IMR-90 (cell line): Measurements from ENCODE around the gene ZCWPW1. TPM values are rescaled to one million over a fixed set of nuclear protein-coding genes. Genes with fewer than 3 reads are reported as not detected.

Experiments used
- ATAC-seq: fragments of 200-7000 bp; cut with Tn5 transposase; 2 replicates; pipeline ENCODE4 v1.9.1; 2020; ENCODE audit warnings: low read depth, mild to moderate bottlenecking, moderate library complexity
- BruUV-seq: library from RNA; stranded (reverse); fragments of 400-500 nt; replicated peaks from 2 replicates; lab custom pipeline; 2021; lab: Mats Ljungman, UMichigan
- CTCF ChIA-PET: fragments of 300-600 bp; formaldehyde crosslinking; extraction: SDS; loops from one replicate; lab custom pipeline; 2021; ENCODE audit warnings: antibody characterized with exemption; lab: Yijun Ruan, JAX
- POLR2A ChIA-PET: fragments of 300-600 bp; sonication (Branson Sonifier 250); formaldehyde crosslinking; loops from one replicate; lab custom pipeline; 2022; ENCODE audit warnings: antibody characterized with exemption; ENCODE audit not compliant: unreplicated experiment; lab: Charles Lee
- DNase-seq: peaks from one replicate; pipeline ENCODE4 v3.0.0; 2013
- H2AFZ ChIP-seq: replicated peaks from 2 replicates; pipeline ENCODE3; 2013; ENCODE audit warnings: low read length, mild to moderate bottlenecking; ENCODE audit not compliant: poor library complexity
- H2AK5ac ChIP-seq: 2 replicates; pipeline ENCODE4 v1.6.1; 2013; ENCODE audit warnings: low read depth, low read length, inconsistent platforms
- H2AK9ac ChIP-seq: replicated peaks from 2 replicates; pipeline ENCODE3; 2013; ENCODE audit warnings: mild to moderate bottlenecking, low read depth, low read length, moderate library complexity; ENCODE audit not compliant: poor library complexity
- H2BK120ac ChIP-seq: 2 replicates; pipeline ENCODE4 v1.6.1; 2013; ENCODE audit warnings: low read depth, low read length, inconsistent platforms
- H2BK15ac ChIP-seq: 3 replicates; pipeline ENCODE4 v1.6.1; 2013; ENCODE audit warnings: low read depth, low read length, inconsistent platforms
- H2BK20ac ChIP-seq: 2 replicates; pipeline ENCODE4 v1.6.1; 2013; ENCODE audit warnings: low read depth, mild to moderate bottlenecking, inconsistent platforms, low read length, moderate library complexity
- H2BK5ac ChIP-seq: 2 replicates; pipeline ENCODE4 v1.6.1; 2013; ENCODE audit warnings: mild to moderate bottlenecking, low read depth, low read length, inconsistent platforms; ENCODE audit not compliant: poor library complexity, severe bottlenecking
- H3K14ac ChIP-seq: replicated peaks from 2 replicates; pipeline ENCODE4 v1.6.1; 2013; ENCODE audit warnings: low read depth, low read length, inconsistent platforms
- H3K18ac ChIP-seq: 2 replicates; pipeline ENCODE4 v1.6.1; 2013; ENCODE audit warnings: low read depth, low read length, control low read depth
- H3K23ac ChIP-seq: 2 replicates; pipeline ENCODE4 v1.6.1; 2013; ENCODE audit warnings: low read depth, low read length, inconsistent platforms
- H3K27ac ChIP-seq: 2 replicates; pipeline ENCODE4 v1.5.1; 2013; ENCODE audit warnings: mild to moderate bottlenecking, control low read depth, low read length; ENCODE audit not compliant: insufficient read depth
- H3K27me3 ChIP-seq: 2 replicates; pipeline ENCODE4 v1.6.1; 2013; ENCODE audit warnings: low read length; ENCODE audit not compliant: control insufficient read depth, insufficient read depth
- H3K36me3 ChIP-seq: 2 replicates; pipeline ENCODE4 v1.6.1; 2013; ENCODE audit warnings: low read length, mixed read lengths; ENCODE audit not compliant: control insufficient read depth, insufficient read depth
- H3K4ac ChIP-seq: 2 replicates; pipeline ENCODE4 v1.6.1; 2013; ENCODE audit warnings: low read depth, low read length, inconsistent platforms
- H3K4me1 ChIP-seq: 2 replicates; pipeline ENCODE4 v1.6.1; 2013; ENCODE audit warnings: low read length, mixed read lengths; ENCODE audit not compliant: control insufficient read depth, insufficient read depth
- H3K4me2 ChIP-seq: 2 replicates; pipeline ENCODE4 v1.6.1; 2013; ENCODE audit warnings: low read depth, mild to moderate bottlenecking, control low read depth, low read length, moderate library complexity
- H3K4me3 ChIP-seq: 2 replicates; pipeline ENCODE4 v1.5.1; 2013; ENCODE audit warnings: low read depth, mild to moderate bottlenecking, control low read depth, low read length, moderate library complexity; ENCODE audit not compliant: insufficient read depth
- H3K56ac ChIP-seq: 2 replicates; pipeline ENCODE4 v1.6.1; 2013; ENCODE audit warnings: low read length, inconsistent platforms; ENCODE audit not compliant: insufficient read depth; ENCODE audit errors: extremely low read depth
- H3K79me1 ChIP-seq, 2 experiments: 2 replicates each; pipeline ENCODE4 v1.6.1; 2013; ENCODE audit warnings: low read length in 2 of 2, inconsistent platforms in 1 of 2, low read depth in 1 of 2
- H3K9ac ChIP-seq: 2 replicates; pipeline ENCODE4 v1.6.1; 2013; ENCODE audit warnings: low read depth, low read length, control low read depth
- H3K9me1 ChIP-seq: 2 replicates; pipeline ENCODE4 v1.6.1; 2013; ENCODE audit warnings: low read length, inconsistent platforms; ENCODE audit not compliant: insufficient read depth
- H3K9me3 ChIP-seq: 2 replicates; pipeline ENCODE4 v1.6.1; 2013; ENCODE audit warnings: low read length; ENCODE audit not compliant: control insufficient read depth, insufficient read depth
- H4K20me1 ChIP-seq: 2 replicates; pipeline ENCODE4 v1.6.1; 2013; ENCODE audit warnings: low read length, inconsistent platforms; ENCODE audit not compliant: insufficient read depth
- H4K5ac ChIP-seq: 2 replicates; pipeline ENCODE4 v1.6.1; 2013; ENCODE audit warnings: mild to moderate bottlenecking, low read depth, low read length, control low read depth
- H4K8ac ChIP-seq, 2 experiments: 2 replicates each; pipeline ENCODE4 v1.6.1; 2013; ENCODE audit warnings: low read depth in 2 of 2, low read length in 2 of 2, control low read depth in 1 of 2, inconsistent platforms in 1 of 2
- H4K91ac ChIP-seq: 2 replicates; pipeline ENCODE4 v1.6.1; 2013; ENCODE audit warnings: low read depth, low read length, inconsistent platforms; ENCODE audit not compliant: insufficient read depth
- BHLHE40 ChIP-seq: fragments of 150-350 bp; IDR thresholded peaks from 2 replicates; pipeline ENCODE4 v1.6.1; 2016; ENCODE audit warnings: mild to moderate bottlenecking, low read depth, low read length
- CEBPB ChIP-seq: IDR thresholded peaks from 2 replicates; pipeline ENCODE4 v1.6.1; 2012; ENCODE audit warnings: low read depth, low read length, improper control_type of control experiment
- CHD1 ChIP-seq: IDR thresholded peaks from 2 replicates; pipeline ENCODE4 v1.6.1; 2012; ENCODE audit warnings: low read depth, low read length, improper control_type of control experiment
- CTCF ChIP-seq: conservative IDR thresholded peaks from 2 replicates; pipeline ENCODE4 v1.5.1; 2012; ENCODE audit warnings: mild to moderate bottlenecking, low read depth, low read length, improper control_type of control experiment
- MAFK ChIP-seq: IDR thresholded peaks from 2 replicates; pipeline ENCODE4 v1.6.1; 2012; ENCODE audit warnings: low read depth, low read length, improper control_type of control experiment
- MXI1 ChIP-seq: IDR thresholded peaks from 2 replicates; pipeline ENCODE4 v1.6.1; 2012; ENCODE audit warnings: low read depth, mild to moderate bottlenecking, low read length, moderate library complexity, borderline replicate concordance
- POLR2A ChIP-seq: IDR thresholded peaks from 2 replicates; pipeline ENCODE4 v1.6.1; 2012; ENCODE audit warnings: mild to moderate bottlenecking, low read depth, low read length
- RAD21 ChIP-seq: IDR thresholded peaks from 2 replicates; pipeline ENCODE4 v1.6.1; 2012; ENCODE audit warnings: low read length, improper control_type of control experiment
- RCOR1 ChIP-seq: IDR thresholded peaks from 2 replicates; pipeline ENCODE4 v1.6.1; 2012; ENCODE audit warnings: mild to moderate bottlenecking, low read length, improper control_type of control experiment; ENCODE audit not compliant: insufficient replicate concordance
- RFX5 ChIP-seq: IDR thresholded peaks from 2 replicates; pipeline ENCODE4 v1.8.0; 2012; ENCODE audit warnings: low read depth, mild to moderate bottlenecking, low read length, moderate library complexity
- SMC3 ChIP-seq: fragments of 150-350 bp; IDR thresholded peaks from 2 replicates; pipeline ENCODE4 v1.6.1; 2016; ENCODE audit warnings: low read depth, mild to moderate bottlenecking, antibody characterized with exemption, low read length, moderate library complexity
- WGBS, 2 experiments: methylation state at CpG; one replicate each; pipeline versions ENCODE4 v1.1.5 to v1.1.7; 2013; ENCODE audit warnings: missing lambda C conversion rate in 2 of 2; ENCODE audit not compliant: insufficient read length in 1 of 2; ENCODE audit errors: extremely low coverage in 2 of 2; 5-methylcytosine and 5-hydroxymethylcytosine counted together
- dilution Hi-C: fragments of 300-500 bp; cut with HindIII; formaldehyde crosslinking; loops from one replicate; pipeline ENCODE4 v1.14.3; 2018; ENCODE audit warnings: low sequenced_read_pairs; ENCODE audit not compliant: unreplicated experiment
- in situ Hi-C: fragments of 300-500 bp; cut with MboI; formaldehyde crosslinking; loops from 3 replicates; pipeline ENCODE4 v1.14.3; 2019; ENCODE audit warnings: low sequenced_read_pairs, inconsistent platforms, mixed read lengths
- intact Hi-C: fragments of 100-400 bp; cut with micrococcal nuclease; formaldehyde crosslinking; loops from 2 replicates; pipeline ENCODE4 v1.10.0; 2022
- polyA plus RNA-seq, 3 experiments: library from polyadenylated mRNA; depleted of rRNA; stranded (reverse); fragments of >200 nt; gene quantifications; 2 replicates each; pipeline ENCODE4 v1.2.3, GENCODE V29; 2012; ENCODE audit warnings: low replicate concordance in 1 of 3
- total RNA-seq: library from RNA; depleted of rRNA; stranded (reverse); fragments of >200 nt; gene quantifications from 2 replicates; pipeline ENCODE4 v1.2.3, GENCODE V29; 2012

Gene ZCWPW1
- total and polyA plus RNA-seq, 2 of the 4 experiments (the other 2 are of a cell fraction), result 0.72 to 1.3 TPM

GRCh38 chr7:100360135-100360854 is 68.2 kb downstream of the ZCWPW1 start:
- Histone ChIP-seq H2BK20ac (no peak overlapping the region), H3K4me3 (no peak overlapping the region), H3K9me3 (no peaks in the 10 kb centered on the region), H3K36me3 (peaks cover 56% of the 10 kb centered on the region), H3K27me3 (no peaks in the 10 kb centered on the region), H3K9ac (no peak overlapping the region), H3K27ac (no peak overlapping the region), H3K18ac (no peak overlapping the region), H2BK5ac (no peak overlapping the region), H4K5ac (no peak overlapping the region), H4K91ac (no peak overlapping the region), H3K23ac (no peak overlapping the region), H2BK15ac (no peak overlapping the region), H2AK5ac (no peak overlapping the region), H3K9me1 (no peaks in the 10 kb centered on the region), H2AFZ (no peak overlapping the region), H3K56ac (no peak overlapping the region), H4K20me1 (no peaks in the 10 kb centered on the region), H2AK9ac (no peak overlapping the region), H3K4me1 (no peaks in the 10 kb centered on the region), H3K4ac (no peak overlapping the region), H2BK120ac (no peak overlapping the region), H3K4me2 (no peak overlapping the region), H3K14ac (no peak overlapping the region), H4K8ac (no peak overlapping the region), H3K79me1 (no peaks in the 10 kb centered on the region; a peak in 1 of 4 replicates)
- ATAC-seq (no peak), DNase-seq (no peak)
- CTCF ChIA-PET, result no interaction called here
- in situ Hi-C loops, result no loop called here
- 80% methylated on average over 1 of the region's 3 CpGs; no CpG with 5 or more reads in 1 of the 2 experiments for WGBS, 2 experiments
- POLR2A ChIA-PET, result no interaction called here
- no peak for TF ChIP-seq CHD1
- TF ChIP-seq MXI1, result no peak
- no peak for TF ChIP-seq RFX5
- no peak for TF ChIP-seq MAFK
- no peak for TF ChIP-seq SMC3
- no peak for TF ChIP-seq BHLHE40
- no peak for TF ChIP-seq CTCF
- TF ChIP-seq CEBPB, result no peak
- no peak for TF ChIP-seq POLR2A
- TF ChIP-seq RAD21, result no peak
- TF ChIP-seq RCOR1, result no peak
- dilution Hi-C loops, result no loop called here
- BruUV-seq, result no TSS peak
- intact Hi-C loops, result no loop called here
